Neural cell (in vitro differentiated cells): Measurements from ENCODE around the gene GNA12. TPM values are rescaled to one million over a fixed set of nuclear protein-coding genes. Genes with fewer than 3 reads are reported as not detected.

ENCODE experiments used
- H2AFZ ChIP-seq: fragments of 200-600, 300-800 bp; sonication (generic), shearing (Covaris generic); 2 replicates; pipeline ENCODE4 v1.6.0; 2014; ENCODE audit warnings: low read depth, mild to moderate bottlenecking, antibody characterized with exemption, low read length, moderate library complexity
- H3F3A ChIP-seq: fragments of 200-600 bp; shearing (Covaris generic); 2 replicates; pipeline ENCODE4 v1.6.1; 2016; ENCODE audit warnings: mild to moderate bottlenecking, moderate library complexity, mixed read lengths, antibody characterized with exemption, low read length; ENCODE audit not compliant: insufficient read depth, poor library complexity, severe bottlenecking
- H3K27ac ChIP-seq: fragments of 200-600, 300-800 bp; sonication (generic), shearing (Covaris generic); 2 replicates; pipeline ENCODE4 v1.5.1; 2014; ENCODE audit warnings: mild to moderate bottlenecking, low read length, moderate library complexity
- H3K27me3 ChIP-seq: fragments of 300-800, 200-600 bp; sonication (generic), shearing (Covaris generic); 2 replicates; pipeline ENCODE4 v1.6.0; 2014; ENCODE audit warnings: mild to moderate bottlenecking, low read depth, low read length, moderate library complexity; ENCODE audit not compliant: insufficient read depth
- H3K36me3 ChIP-seq: fragments of 300-800, 200-600 bp; sonication (generic), shearing (Covaris generic); 2 replicates; pipeline ENCODE4 v1.5.1; 2014; ENCODE audit warnings: mild to moderate bottlenecking, antibody characterized with exemption, low read length, moderate library complexity; ENCODE audit not compliant: insufficient read depth
- H3K4me2 ChIP-seq: fragments of 300-800, 200-600 bp; sonication (generic), shearing (Covaris generic); 2 replicates; pipeline ENCODE4 v1.6.0; 2014; ENCODE audit warnings: mild to moderate bottlenecking, low read length
- H3K4me3 ChIP-seq: fragments of 300-800, 200-600 bp; sonication (generic), shearing (Covaris generic); 2 replicates; pipeline ENCODE4 v1.5.1; 2014; ENCODE audit warnings: mild to moderate bottlenecking, low read length, moderate library complexity
- H3K79me2 ChIP-seq: fragments of 200-600 bp; shearing (Covaris generic); replicated peaks from 2 replicates; pipeline ENCODE4 v1.6.0; 2014; ENCODE audit warnings: mild to moderate bottlenecking, low read length, moderate library complexity; ENCODE audit not compliant: insufficient read depth
- H3K9ac ChIP-seq: fragments of 300-800, 200-600 bp; sonication (generic), shearing (Covaris generic); 2 replicates; pipeline ENCODE4 v1.6.1; 2016; ENCODE audit warnings: mild to moderate bottlenecking, low read length, mixed read lengths
- H3K9me2 ChIP-seq: fragments of 200-600 bp; shearing (Covaris generic); 2 replicates; pipeline ENCODE4 v1.6.1; 2016; ENCODE audit warnings: mild to moderate bottlenecking, low read length, mixed read lengths; ENCODE audit not compliant: insufficient read depth
- H3K9me3 ChIP-seq: fragments of 200-600, 300-800 bp; sonication (generic), shearing (Covaris generic); 2 replicates; pipeline ENCODE4 v1.6.1; 2016; ENCODE audit warnings: mild to moderate bottlenecking, mixed run types, low read length, moderate library complexity, mixed read lengths
- H4K20me1 ChIP-seq: fragments of 200-600 bp; shearing (Covaris generic); 2 replicates; pipeline ENCODE4 v1.6.1; 2016; ENCODE audit warnings: mild to moderate bottlenecking, mixed run types; ENCODE audit not compliant: insufficient read depth
- CTCF ChIP-seq: fragments of 450-650 bp; IDR thresholded peaks from 2 replicates; pipeline ENCODE4 v1.5.1; 2014; ENCODE audit warnings: antibody characterized with exemption, mild to moderate bottlenecking, moderate library complexity; ENCODE audit not compliant: poor library complexity, severe bottlenecking
- EP300 ChIP-seq: fragments of 450-650 bp; conservative IDR thresholded peaks from 2 replicates; pipeline ENCODE4 v1.6.1; 2014; ENCODE audit warnings: antibody characterized with exemption, mild to moderate bottlenecking, moderate library complexity; ENCODE audit not compliant: poor library complexity, severe bottlenecking
- EZH2 ChIP-seq: fragments of 200-600, 300-800 bp; shearing (Covaris generic), sonication (generic); IDR thresholded peaks from 2 replicates; pipeline ENCODE4 v1.6.1; 2014; ENCODE audit warnings: antibody characterized with exemption, low read length, borderline replicate concordance, mild to moderate bottlenecking; ENCODE audit not compliant: insufficient read depth, poor library complexity, severe bottlenecking
- MXI1 ChIP-seq: fragments of 450-650 bp; conservative IDR thresholded peaks from 2 replicates; pipeline ENCODE4 v1.6.1; 2014; ENCODE audit warnings: antibody characterized with exemption, mild to moderate bottlenecking; ENCODE audit not compliant: poor library complexity, severe bottlenecking
- RAD21 ChIP-seq: fragments of 450-650 bp; conservative IDR thresholded peaks from 2 replicates; pipeline ENCODE4 v1.6.1; 2014; ENCODE audit warnings: antibody characterized with exemption, mild to moderate bottlenecking, moderate library complexity
- REST ChIP-seq: IDR thresholded peaks from 2 replicates; pipeline ENCODE4 v1.6.1; 2012; ENCODE audit warnings: borderline replicate concordance
- SMC3 ChIP-seq: fragments of 450-650 bp; conservative IDR thresholded peaks from 2 replicates; pipeline ENCODE4 v1.6.1; 2014; ENCODE audit warnings: antibody characterized with exemption, mild to moderate bottlenecking, moderate library complexity; ENCODE audit not compliant: poor library complexity
- TAF1 ChIP-seq: IDR thresholded peaks from 2 replicates; pipeline ENCODE4 v1.6.1; 2012; ENCODE audit warnings: low read depth
- polyA plus RNA-seq: library from polyadenylated mRNA; depleted of rRNA; stranded (reverse); fragments of >200 nt; gene quantifications from 2 replicates; pipeline ENCODE4 v1.2.3, GENCODE V29; 2014

GNA12 gene
- polyA plus RNA-seq, 1 donor from 2014 or later = 15.5 TPM

- TF ChIP-seq REST (no peak), EZH2 (no peak), SMC3 (no peak)
- H3K36me3 ChIP-seq = peaks cover 17% of the 10 kb centered on the region
- peaks cover 30% of the 10 kb centered on the region for H3K79me2 ChIP-seq
- no peak overlapping the region for H3K9ac ChIP-seq
- H3K4me2 ChIP-seq = no peak overlapping the region
- no peaks in the 10 kb centered on the region for H4K20me1 ChIP-seq
- no peak overlapping the region for H2AFZ ChIP-seq
- no peak overlapping the region for H3K4me3 ChIP-seq
- H3K27ac ChIP-seq = no peak overlapping the region
- H3F3A ChIP-seq = no peaks in the 10 kb centered on the region
- H3K9me2 ChIP-seq = no peaks in the 10 kb centered on the region
- no peaks in the 10 kb centered on the region for H3K27me3 ChIP-seq
- peaks cover under 1% of the 10 kb centered on the region for H3K9me3 ChIP-seq
Observed at GRCh38 chr7:2795906-2796305, 48.2 kb downstream of the GNA12 start.

- Histone ChIP-seq H2AFZ (no peak overlapping the region), H3K27ac (no peak overlapping the region), H3K27me3 (no peaks in the 10 kb centered on the region), H3K9me3 (no peaks in the 10 kb centered on the region), H3K79me2 (peaks cover 25% of the 10 kb centered on the region), H3K4me3 (no peak overlapping the region), H3F3A (no peaks in the 10 kb centered on the region), H3K9me2 (no peaks in the 10 kb centered on the region), H3K9ac (no peak overlapping the region), H3K36me3 (peaks cover 17% of the 10 kb centered on the region), H4K20me1 (no peaks in the 10 kb centered on the region), H3K4me2 (no peak overlapping the region)
- TF ChIP-seq RAD21 = no peak
- TF ChIP-seq MXI1 = no peak
- TF ChIP-seq EZH2 = no peak
- no peak for TF ChIP-seq TAF1
- no peak for TF ChIP-seq EP300
Observed at GRCh38 chr7:2794836-2795636, 49.1 kb downstream of the GNA12 start.

GRCh38 chr7:2792856-2793487 is 51.1 kb downstream of the GNA12 start:
- TF ChIP-seq EP300 (no peak), TAF1 (no peak), CTCF (no peak)
- no peaks in the 10 kb centered on the region for H3F3A ChIP-seq
- peaks cover 17% of the 10 kb centered on the region for H3K36me3 ChIP-seq
- H3K79me2 ChIP-seq = peaks cover 6% of the 10 kb centered on the region
- H2AFZ ChIP-seq = no peak overlapping the region
- no peak overlapping the region for H3K9ac ChIP-seq
- H3K4me2 ChIP-seq = no peak overlapping the region
- H3K4me3 ChIP-seq = no peak overlapping the region
- H3K9me3 ChIP-seq = no peaks in the 10 kb centered on the region
- H3K27me3 ChIP-seq = no peaks in the 10 kb centered on the region
- H4K20me1 ChIP-seq = no peaks in the 10 kb centered on the region
- H3K27ac ChIP-seq = peak overlapping the region; percentile 97
- H3K9me2 ChIP-seq = no peaks in the 10 kb centered on the region
